Activated T-helper 9 cell treated with anti-CD3 and anti-CD28 coated beads, Interleukin-2, amount 50 U/mL, for 16 hours (primary cell): ENCODE results near the gene DCAF4.
"Not testable (repeated sequence)": the region's sequence is repeated elsewhere in the genome, so short reads cannot be mapped to it uniquely, and the experiment has no call there.

Source experiments
- DNase-seq: peaks from one replicate; pipeline ENCODE4 v3.0.0-alpha.2; 2020; ENCODE audit warnings: low read depth

The DCAF4 gene

DNA sequence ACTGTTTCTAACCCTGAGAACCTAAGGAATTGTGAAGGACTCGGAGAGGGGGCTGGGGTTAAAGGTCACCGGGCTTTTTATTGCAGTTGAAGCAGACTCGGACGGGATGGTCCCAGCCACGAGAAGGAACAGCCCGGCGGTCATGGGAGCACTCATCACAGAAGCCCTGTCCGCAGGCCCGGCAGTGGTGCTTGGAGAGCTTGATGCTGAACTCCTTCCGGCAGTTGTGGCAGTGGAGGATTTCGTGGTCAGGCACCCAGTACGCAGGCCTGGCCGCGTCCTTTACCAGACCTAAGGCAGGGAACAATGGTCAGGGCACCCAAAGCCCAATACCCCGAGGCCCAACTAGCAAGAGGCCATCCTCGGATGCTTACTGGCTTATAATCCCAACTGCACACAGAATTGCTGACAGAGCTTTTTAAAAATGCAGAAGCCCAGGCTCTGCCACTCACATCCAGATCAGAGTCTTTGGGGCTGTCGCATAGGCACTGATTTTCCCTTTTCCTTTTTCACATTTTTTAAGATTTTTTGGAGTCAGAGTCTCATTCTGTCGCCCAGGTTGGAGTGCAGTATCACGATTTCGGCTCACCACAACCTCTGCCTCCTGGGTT is 44.7 kb downstream of the DCAF4 start:
- no peak for DNase-seq

DNA sequence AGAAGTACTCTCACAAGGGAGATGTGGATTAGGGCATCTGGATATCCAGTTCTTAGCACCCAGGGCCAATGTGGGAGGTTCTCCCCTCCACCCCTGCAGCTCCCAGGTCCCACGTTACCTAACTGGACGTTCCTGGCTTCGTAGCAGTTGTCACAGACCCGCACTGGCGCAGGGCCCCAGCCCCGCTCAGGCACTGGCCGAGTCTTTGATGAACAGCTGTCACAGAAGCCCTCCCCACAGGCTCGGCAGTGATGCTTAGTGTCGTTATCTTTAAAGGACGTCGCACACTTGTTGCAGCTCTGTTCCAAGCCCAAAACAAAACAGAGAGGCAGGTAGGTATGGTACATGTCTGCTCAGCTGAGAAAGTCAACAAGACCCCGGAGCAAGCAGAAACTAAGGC is 48.4 kb downstream of the DCAF4 start:
- DNase-seq = no peak

DNA sequence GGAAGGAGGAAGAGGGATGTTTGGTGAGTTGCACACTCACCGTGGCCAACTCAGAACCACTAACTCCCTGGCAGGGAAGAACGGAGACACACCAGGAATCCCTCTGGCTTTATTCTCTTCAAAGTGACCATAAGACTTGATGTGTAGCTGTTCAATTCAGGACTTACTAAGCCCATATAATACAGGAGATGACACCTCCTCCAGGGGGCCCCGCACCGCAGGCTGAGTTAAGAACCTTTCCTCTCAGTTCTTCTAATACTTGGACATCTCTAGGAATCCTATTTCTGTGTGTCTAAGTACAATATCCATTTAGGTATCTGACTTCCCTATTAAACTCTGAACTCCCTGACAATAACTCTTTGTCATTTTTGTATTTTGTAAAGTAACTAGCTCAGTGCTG is 49.5 kb downstream of the DCAF4 start:
- DNase-seq = no peak

DNA sequence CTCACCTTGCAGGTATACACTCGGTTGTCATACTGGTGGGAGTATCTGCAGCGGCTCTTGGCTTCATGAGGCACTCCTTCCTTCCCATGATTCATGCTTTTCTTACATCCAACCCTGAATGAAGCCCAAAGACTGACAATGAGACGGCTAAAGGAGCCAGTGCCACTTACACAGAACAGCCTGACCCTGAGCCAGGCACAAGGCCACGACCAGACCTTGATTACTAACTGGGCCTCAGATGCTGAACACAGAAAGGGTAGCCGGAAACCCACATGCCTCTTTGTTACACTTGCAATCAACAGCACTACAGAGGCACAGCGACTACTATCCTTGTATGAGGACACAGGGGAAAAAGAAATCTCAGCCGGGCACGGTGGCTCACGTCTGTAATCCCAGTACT is 52.6 kb downstream of the DCAF4 start:
- no peak for DNase-seq

DNA sequence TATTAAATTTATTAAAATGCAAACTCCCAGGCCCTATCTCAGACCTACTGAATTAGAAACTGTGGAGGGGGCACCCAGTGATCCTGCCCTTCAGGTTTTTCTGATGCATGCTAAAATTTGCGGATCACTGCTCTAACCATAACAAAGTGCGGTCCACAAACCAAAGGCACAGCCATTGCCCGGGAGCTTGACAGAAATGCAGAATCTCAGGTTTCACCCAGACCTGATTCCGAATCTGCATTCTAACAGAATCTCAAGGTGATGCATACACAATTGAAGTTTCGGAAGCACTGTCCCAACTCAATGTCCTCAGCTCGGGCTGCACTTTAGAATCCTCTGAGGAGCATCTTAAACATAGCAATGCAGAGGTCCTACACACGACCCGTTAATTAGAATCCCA is 54.6 kb downstream of the DCAF4 start:
- no peak for DNase-seq

DNA sequence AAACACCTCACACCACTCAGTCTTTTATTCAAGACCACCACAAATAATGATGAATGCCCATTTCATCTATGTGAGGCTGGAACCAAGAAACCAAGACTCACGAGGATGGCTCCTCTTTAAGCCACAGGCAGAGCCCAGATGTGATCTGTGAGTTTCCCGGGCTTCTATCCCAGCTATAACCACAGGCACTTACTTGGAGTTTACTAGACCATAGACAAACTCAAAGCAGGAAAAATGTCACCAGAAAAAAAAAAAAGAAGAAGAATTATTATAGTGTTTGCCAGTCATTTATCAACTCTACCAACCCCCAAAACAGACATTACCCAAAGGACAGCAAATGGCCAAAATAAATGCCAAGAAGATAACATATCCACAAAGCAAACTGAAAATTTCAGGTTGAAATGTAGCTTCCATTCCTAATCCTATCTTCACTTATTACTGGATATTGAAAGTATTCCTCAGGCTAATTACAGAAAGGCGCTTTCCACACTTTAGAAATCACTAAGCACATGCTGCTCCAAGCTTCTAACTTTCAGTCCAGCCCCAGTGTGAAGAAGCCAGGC is 56.0 kb downstream of the DCAF4 start:
- DNase-seq = no peak

DNA sequence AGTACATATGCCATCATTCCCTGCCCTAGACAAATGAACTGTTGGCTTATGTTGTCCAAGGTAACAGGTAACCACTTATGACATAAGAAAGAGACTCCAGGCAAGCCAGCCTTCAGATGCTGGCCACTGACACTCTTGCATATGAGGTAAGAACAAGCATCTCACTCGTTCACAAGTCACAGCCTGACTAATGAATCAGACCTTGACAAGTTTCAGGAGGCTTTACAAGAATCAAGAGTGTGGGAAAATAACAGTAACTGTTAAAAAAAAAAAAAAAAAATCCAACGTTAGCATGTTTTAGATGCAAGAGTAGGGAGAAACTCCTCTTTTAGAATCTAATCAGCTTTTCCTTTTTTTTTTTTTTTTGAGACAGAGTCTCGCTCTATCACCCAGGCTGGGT is 60.0 kb downstream of the DCAF4 start:
- DNase-seq = no peak

DNA sequence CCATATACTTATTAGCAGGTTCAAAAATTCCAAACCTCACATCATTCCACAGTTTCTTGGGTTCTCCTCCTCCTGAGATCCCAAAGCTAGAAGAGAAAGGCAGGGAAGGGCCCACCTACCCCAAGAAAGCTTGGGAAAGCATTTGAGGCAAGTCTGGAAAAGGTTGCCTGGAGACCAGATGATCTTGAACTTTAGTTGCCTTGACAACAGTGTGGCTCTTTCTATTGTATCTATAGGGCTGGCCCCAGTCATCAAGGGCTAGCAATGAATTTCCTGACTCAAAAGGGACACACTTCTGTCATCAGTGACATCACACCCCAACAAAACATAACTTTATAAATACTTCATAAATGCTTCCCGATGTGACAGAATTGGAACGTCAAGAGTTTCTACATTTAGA is 60.6 kb downstream of the DCAF4 start:
- no peak for DNase-seq

DNA sequence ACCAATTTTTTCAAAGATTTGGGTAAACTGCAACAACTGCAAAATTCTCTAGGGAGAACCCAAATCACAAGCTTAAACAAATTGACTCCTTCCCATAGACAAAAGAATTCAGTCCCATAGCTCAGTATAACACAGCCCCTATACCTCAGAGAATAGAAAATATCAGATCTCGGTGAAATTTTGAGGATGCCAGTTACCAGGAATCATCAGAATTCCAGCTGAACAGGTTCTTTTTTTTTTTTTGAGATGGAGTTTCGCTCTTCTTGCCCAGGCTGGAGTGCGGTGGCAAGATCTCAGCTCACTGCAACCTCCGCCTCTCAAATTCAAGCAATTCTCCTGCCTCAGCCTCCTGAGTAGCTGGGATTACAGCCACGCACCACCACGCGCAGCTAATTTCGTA is 63.9 kb downstream of the DCAF4 start:
- no peak for DNase-seq

DNA sequence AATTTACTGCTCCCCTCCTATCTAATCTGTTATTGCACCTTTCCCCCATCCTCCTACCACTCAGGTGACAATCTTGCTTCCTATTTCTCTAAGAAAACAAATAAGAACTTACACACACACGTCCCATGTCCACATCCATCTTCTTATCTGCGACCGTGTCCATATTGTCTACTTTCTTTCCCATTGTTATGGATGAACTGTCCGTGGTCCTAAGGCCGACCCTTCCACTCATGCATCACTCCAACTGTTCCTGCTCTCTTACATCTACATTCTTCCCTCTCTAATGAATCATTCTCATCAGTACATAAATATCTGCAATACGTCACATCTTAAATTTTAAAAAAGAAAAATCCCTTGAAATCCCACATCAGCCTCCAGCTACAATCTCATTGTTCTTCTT is 70.7 kb downstream of the DCAF4 start:
- no peak for DNase-seq

DNA sequence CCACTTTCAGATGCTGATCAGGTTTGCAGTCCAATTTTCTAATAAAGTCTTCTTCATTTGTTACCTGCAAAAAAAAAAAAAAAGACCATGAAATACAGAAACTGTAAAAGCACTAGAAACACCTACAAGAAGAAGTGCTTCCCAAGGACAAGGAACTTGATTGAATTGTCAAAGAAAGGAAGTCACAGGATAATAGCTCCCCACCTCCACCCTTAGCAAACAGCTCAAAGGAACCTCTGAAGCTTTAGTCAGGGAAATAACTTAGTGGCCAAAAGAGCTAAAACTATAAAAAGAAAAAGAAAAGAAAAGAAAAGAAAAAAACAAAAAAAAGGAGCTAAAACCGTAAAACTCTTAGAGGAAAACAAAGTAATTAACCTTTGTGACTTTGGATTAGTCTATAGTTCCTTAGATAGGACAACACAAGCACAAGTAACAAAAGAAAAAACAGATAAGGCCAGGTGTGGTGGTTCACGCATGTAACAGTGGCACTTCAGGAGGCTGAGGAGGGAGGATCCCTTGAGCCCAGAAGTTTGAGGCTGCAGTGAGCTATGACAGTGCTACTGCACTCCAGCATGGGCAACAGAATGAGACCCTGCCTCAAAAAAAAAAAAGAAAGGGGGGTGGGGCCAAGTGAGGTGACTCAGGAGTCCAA is 72.1 kb downstream of the DCAF4 start:
- no peak for DNase-seq

DNA sequence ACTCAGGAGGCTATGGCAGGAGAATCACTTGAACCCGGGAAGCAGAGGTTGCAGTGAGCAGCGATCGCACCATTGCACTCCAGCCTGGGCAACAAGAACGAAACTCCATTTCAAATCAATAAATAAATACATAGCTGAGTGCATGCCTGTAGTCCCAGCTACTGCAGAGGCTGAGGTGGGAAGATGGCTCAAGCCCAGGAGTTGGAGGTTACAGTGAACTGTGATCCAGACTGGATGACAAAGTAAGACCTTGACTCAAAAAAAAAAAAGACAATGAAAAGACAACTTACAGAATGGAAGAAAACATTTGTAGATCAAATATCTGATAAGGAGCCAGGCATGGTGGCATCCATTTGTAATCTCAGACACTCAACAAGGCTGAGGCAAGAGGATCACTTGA is 73.1 kb downstream of the DCAF4 start:
- no peak for DNase-seq

DNA sequence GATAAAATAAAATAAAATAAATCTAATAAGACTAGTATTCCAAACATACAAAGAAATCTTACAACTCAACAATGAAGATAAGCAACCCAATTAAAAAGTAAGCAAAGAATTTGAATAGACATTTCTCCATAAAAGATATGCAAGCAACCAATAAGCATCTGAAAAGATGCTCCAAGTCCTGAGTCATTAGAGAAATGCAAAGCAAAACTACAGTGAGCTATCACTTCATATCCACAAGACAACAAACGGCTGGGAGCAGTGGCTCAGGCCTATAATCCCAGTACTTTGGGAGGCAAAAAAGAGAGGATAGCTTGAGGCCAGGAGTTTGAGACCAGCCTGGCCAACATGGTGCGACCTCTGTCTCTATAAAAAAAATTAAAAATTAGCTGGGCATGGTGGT is 73.8 kb downstream of the DCAF4 start:
- no peak for DNase-seq

DNA sequence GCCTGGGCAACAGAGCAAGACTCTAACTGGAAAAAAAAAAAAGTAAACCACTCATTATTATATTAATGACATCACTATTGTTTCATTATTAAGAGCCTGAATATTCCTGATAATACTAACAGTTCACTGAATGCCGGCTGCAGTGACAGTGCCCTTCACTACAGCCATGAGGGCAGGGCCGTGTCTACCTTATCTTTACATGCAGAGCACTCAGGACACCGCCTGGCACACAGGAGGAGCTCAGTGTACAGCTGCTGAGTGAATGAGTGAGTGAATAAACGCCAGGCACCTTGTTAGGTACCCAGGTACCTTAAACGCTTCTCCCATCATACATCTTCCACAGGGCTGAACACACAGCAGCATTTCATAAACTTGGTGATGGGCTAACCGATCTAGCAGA is 77.4 kb downstream of the DCAF4 start:
- no peak for DNase-seq

DNA sequence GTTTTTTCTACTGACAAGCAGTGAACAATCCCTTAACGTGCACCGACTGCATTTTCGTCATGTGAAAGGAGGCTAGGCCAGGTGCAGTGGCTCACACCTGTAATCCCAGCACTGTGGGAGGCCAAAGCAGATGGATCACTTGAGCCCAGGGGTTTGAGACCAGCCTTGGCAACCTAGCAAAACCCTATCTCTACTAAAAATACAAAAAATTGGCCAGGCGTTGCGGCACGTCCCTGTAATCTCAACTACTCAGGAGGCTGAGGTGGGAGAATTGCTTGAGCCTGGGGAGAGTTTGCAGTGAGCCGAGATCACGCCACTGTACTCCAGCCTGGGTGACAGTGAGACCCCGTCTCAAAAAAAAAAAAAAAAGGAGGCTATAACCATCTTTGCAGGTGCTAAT is 78.4 kb downstream of the DCAF4 start:
- not testable (repeated sequence) for DNase-seq

DNA sequence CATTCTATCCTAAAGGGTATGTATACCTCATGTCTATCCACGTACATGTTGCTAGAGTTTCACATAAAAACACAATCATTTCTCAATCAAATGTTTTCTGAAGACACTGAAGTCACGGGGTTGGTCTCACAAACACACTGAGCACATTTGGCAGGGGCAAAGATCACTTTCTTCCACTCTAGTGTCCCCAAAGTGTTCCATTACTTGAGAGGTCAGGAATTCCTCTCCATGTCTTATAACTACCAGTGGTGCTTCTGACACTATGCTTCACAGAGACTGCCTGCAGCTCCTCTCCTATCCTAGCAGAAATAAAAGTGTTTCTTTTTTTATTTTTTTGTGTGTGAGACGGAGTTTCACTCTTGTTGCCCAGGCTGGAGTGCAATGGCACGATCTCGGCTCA is 81.6 kb downstream of the DCAF4 start:
- no peak for DNase-seq

DNA sequence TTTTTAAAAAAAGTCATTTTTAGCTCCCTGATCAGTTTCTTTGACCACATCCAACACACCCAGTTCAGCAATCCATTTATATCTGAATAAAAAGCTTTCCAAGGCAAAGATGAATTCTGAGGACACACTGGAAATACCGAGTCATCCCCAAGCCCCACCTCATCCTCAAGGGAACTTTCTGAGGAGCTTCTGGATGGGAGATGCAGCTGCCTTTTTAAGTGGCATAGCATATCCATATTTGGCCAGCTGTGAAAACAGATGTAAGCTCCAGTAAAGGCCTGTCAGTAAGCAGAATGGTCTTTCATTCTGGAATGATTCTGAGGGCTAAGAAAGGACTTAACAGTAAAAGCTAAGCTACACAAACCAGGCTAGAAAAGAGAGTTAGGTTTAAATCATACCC is 82.2 kb downstream of the DCAF4 start:
- no peak for DNase-seq
